ENCODE measurements around the gene SAMD5. TPM values are rescaled to one million over a fixed set of nuclear protein-coding genes. Genes with fewer than 3 reads are reported as not detected.

Gene SAMD5
- total RNA-seq, 4 donors from 2014 or later: 0.84 to 3.3 (median 2.3) TPM

DNA sequence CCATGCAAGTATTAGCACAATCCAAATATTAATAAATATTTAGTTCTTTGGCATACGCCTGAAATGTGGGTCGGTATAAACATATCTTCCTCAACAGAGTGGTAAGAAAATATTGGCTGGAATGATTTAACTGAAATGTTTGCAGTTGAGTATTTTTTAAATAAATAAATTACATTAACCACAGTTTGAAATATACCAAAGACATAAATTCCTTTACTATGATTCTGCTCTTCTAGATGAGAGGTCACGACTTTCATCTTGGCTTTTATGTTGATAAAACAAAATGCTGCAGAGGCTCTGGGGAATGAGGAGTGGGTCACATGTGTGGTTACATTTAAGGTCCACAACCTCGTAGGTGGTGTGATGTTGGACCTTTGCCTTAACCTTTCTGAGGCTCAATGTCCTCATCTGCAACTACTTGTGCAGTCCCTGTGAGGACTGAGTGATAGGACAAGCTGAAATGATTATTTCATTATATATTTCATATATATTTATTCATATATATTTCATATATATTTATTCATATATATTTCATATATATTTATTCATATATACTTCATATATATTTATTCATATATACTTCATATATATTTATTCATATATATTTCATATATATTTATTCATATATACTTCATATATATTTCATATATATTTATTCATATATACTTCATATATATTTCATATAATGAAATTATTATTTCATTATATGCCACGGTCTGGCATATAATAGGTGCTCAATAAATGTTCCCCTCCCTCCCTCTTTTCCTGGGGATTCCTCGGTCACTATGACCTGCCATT is 107.4 kb downstream of the SAMD5 start:
- no peak overlapping the region for H3K4me3 ChIP-seq
- no peaks in the 10 kb centered on the region for H3K36me3 ChIP-seq
- no peaks in the 10 kb centered on the region for H3K4me1 ChIP-seq
- WGBS, 2 donors: 63 to 70% methylated on average over 6 of the region's 6 CpGs
- TF ChIP-seq, protein P1, sequence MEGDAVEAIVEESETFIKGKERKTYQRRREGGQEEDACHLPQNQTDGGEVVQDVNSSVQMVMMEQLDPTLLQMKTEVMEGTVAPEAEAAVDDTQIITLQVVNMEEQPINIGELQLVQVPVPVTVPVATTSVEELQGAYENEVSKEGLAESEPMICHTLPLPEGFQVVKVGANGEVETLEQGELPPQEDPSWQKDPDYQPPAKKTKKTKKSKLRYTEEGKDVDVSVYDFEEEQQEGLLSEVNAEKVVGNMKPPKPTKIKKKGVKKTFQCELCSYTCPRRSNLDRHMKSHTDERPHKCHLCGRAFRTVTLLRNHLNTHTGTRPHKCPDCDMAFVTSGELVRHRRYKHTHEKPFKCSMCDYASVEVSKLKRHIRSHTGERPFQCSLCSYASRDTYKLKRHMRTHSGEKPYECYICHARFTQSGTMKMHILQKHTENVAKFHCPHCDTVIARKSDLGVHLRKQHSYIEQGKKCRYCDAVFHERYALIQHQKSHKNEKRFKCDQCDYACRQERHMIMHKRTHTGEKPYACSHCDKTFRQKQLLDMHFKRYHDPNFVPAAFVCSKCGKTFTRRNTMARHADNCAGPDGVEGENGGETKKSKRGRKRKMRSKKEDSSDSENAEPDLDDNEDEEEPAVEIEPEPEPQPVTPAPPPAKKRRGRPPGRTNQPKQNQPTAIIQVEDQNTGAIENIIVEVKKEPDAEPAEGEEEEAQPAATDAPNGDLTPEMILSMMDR (IDR thresholded peaks at IDR 0.05): no peak
- TF ChIP-seq POLR2A (IDR thresholded peaks at IDR 0.05): no peak
- TF ChIP-seq EP300 (IDR thresholded peaks at IDR 0.05): no peak
- no peak overlapping the region for H3K27ac ChIP-seq
- no peaks in the 10 kb centered on the region for H3K9me3 ChIP-seq
- DNase-seq (ENCODE audit: low spot score in 2 of 2): no peak
- H3K27me3 ChIP-seq: no peaks in the 10 kb centered on the region

DNA sequence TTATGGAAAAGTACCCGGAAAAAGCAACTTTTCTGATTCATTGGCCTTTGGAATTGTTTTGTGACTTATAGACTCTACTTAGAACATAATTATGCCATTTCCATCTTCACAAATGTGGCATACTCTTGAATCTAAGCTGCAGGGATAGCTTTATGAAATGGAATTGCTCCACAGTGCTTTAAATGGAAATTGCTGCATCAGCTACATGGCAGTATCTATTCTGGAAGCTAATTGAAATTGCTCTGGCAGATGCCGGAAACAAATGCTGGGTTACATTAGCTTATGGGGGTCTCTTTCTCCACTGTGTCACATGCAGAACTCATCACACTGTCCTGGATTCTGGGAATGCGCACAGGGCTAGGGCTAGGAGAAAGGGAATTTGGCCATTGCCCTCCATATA is 108.9 kb downstream of the SAMD5 start:
- Histone ChIP-seq H3K4me3 (no peak overlapping the region), H3K36me3 (no peaks in the 10 kb centered on the region), H3K27me3 (no peaks in the 10 kb centered on the region), H3K27ac (no peak overlapping the region), H3K4me1 (no peaks in the 10 kb centered on the region), H3K9me3 (no peaks in the 10 kb centered on the region)
- no peak for DNase-seq (ENCODE audit: low spot score in 2 of 2)
- 96 to 99% methylated on average over 3 of the region's 3 CpGs for WGBS, 2 donors
- TF ChIP-seq, protein P1 (IDR thresholded peaks at IDR 0.05): no peak
- TF ChIP-seq POLR2A (IDR thresholded peaks at IDR 0.05) (no peak), EP300 (IDR thresholded peaks at IDR 0.05) (no peak)

- TF ChIP-seq, protein P1 (IDR thresholded peaks at IDR 0.05): no peak
- no peak for TF ChIP-seq EP300 (IDR thresholded peaks at IDR 0.05)
- TF ChIP-seq POLR2A (IDR thresholded peaks at IDR 0.05): no peak
- no peak for DNase-seq (ENCODE audit: low spot score in 2 of 2)
- Histone ChIP-seq H3K27ac (no peak overlapping the region), H3K4me3 (no peak overlapping the region), H3K36me3 (no peaks in the 10 kb centered on the region), H3K4me1 (no peaks in the 10 kb centered on the region), H3K9me3 (no peaks in the 10 kb centered on the region), H3K27me3 (no peaks in the 10 kb centered on the region)
- 87 to 94% methylated on average over 6 of the region's 6 CpGs for WGBS, 2 donors
These were observed 110.0 kb downstream of the SAMD5 start for GRCh38 chr6:147618457-147618856.

GRCh38 chr6:147618927-147619326 is 110.4 kb downstream of the SAMD5 start:
- H3K27ac ChIP-seq: no peak overlapping the region
- H3K36me3 ChIP-seq: no peaks in the 10 kb centered on the region
- no peaks in the 10 kb centered on the region for H3K27me3 ChIP-seq
- TF ChIP-seq, protein P1 (IDR thresholded peaks at IDR 0.05): no peak
- TF ChIP-seq POLR2A (IDR thresholded peaks at IDR 0.05): no peak
- TF ChIP-seq EP300 (IDR thresholded peaks at IDR 0.05): no peak
- no peak overlapping the region for H3K4me3 ChIP-seq
- 83 to 85% methylated on average over 6 of the region's 6 CpGs for WGBS, 2 donors
- no peaks in the 10 kb centered on the region for H3K4me1 ChIP-seq
- no peaks in the 10 kb centered on the region for H3K9me3 ChIP-seq
- DNase-seq (ENCODE audit: low spot score in 2 of 2): no peak
